Mesothelial cell of epicardium (in vitro differentiated cells): ENCODE measurements around the gene CST7. TPM values are rescaled to one million over a fixed set of nuclear protein-coding genes. Genes with fewer than 3 reads are reported as not detected.

ENCODE experiments used
- DNase-seq, 2 experiments: peaks; one replicate each; pipeline ENCODE4 v3.0.0; 2021; ENCODE audit warnings: low spot score in 2 of 2; ENCODE audit not compliant: unreplicated experiment in 2 of 2
- H3K27ac Mint-ChIP-seq: 2 replicates; pipeline ENCODE4 v1.8.0; 2021; ENCODE audit warnings: mixed read lengths
- H3K27me3 Mint-ChIP-seq: 2 replicates; pipeline ENCODE4 v1.8.0; 2021; ENCODE audit warnings: low read depth, mixed read lengths
- H3K36me3 Mint-ChIP-seq: 2 replicates; pipeline ENCODE4 v1.8.0; 2021; ENCODE audit warnings: mixed read lengths
- H3K4me1 Mint-ChIP-seq: 2 replicates; pipeline ENCODE4 v1.8.0; 2021; ENCODE audit warnings: mixed read lengths
- H3K4me3 Mint-ChIP-seq: 2 replicates; pipeline ENCODE4 v1.8.0; 2021; ENCODE audit warnings: mild to moderate bottlenecking, moderate library complexity, mixed read lengths
- H3K9me3 Mint-ChIP-seq: 2 replicates; pipeline ENCODE4 v1.8.0; 2021; ENCODE audit warnings: mixed read lengths
- total RNA-seq: library from RNA; stranded (reverse); gene quantifications from 3 replicates; pipeline ENCODE4 v1.2.1, GENCODE V29; 2021
- TF ChIP-seq, protein P1 (sequence below): fragments of 200-600 bp; sonication (generic); IDR thresholded peaks from one replicate; pipeline ENCODE4 v1.5.0; 2021; ENCODE audit warnings: antibody characterized with exemption; ENCODE audit not compliant: unreplicated experiment

The CST7 gene
- total RNA-seq, 1 donor from 2014 or later: not detected

DNA sequence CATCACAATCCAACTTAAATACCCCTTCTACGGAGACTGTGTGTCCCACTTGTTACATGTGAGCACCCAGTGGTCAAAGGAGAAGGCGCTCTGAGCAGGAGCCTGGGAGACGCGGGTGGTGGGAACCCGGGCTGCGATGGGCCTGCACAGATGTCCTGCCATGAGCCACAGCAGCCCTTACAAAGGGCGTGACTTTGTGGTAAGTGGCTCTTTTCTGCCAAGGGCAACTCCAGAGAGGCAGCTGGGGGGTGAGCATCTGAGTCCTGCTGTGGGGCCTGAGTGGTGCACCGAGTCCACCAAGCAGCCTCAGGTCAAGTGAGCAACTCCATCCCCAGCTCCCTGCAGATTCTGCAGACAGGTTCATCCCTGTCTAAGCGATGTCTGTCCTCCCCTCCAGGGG lies 33.6 kb upstream of the CST7 start:
- H3K4me3 Mint-ChIP-seq: no peak overlapping the region
- no peak overlapping the region for H3K27ac Mint-ChIP-seq
- DNase-seq: no peak
- H3K27me3 Mint-ChIP-seq: peaks cover 2% of the 10 kb centered on the region
- H3K36me3 Mint-ChIP-seq: no peaks in the 10 kb centered on the region
- peaks cover 19% of the 10 kb centered on the region for H3K4me1 Mint-ChIP-seq
- H3K9me3 Mint-ChIP-seq: no peaks in the 10 kb centered on the region
- TF ChIP-seq, protein P1, sequence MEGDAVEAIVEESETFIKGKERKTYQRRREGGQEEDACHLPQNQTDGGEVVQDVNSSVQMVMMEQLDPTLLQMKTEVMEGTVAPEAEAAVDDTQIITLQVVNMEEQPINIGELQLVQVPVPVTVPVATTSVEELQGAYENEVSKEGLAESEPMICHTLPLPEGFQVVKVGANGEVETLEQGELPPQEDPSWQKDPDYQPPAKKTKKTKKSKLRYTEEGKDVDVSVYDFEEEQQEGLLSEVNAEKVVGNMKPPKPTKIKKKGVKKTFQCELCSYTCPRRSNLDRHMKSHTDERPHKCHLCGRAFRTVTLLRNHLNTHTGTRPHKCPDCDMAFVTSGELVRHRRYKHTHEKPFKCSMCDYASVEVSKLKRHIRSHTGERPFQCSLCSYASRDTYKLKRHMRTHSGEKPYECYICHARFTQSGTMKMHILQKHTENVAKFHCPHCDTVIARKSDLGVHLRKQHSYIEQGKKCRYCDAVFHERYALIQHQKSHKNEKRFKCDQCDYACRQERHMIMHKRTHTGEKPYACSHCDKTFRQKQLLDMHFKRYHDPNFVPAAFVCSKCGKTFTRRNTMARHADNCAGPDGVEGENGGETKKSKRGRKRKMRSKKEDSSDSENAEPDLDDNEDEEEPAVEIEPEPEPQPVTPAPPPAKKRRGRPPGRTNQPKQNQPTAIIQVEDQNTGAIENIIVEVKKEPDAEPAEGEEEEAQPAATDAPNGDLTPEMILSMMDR: no peak

- Mint-ChIP-seq H3K4me3 (no peak overlapping the region), H3K27ac (no peak overlapping the region), H3K36me3 (no peaks in the 10 kb centered on the region), H3K27me3 (peaks cover 2% of the 10 kb centered on the region), H3K4me1 (peaks cover 19% of the 10 kb centered on the region), H3K9me3 (peaks cover under 1% of the 10 kb centered on the region)
- TF ChIP-seq, protein P1: no peak
- no peak for DNase-seq
Measured at GRCh38 chr20:24915892-24916291, 33.2 kb upstream of the CST7 start.

DNA sequence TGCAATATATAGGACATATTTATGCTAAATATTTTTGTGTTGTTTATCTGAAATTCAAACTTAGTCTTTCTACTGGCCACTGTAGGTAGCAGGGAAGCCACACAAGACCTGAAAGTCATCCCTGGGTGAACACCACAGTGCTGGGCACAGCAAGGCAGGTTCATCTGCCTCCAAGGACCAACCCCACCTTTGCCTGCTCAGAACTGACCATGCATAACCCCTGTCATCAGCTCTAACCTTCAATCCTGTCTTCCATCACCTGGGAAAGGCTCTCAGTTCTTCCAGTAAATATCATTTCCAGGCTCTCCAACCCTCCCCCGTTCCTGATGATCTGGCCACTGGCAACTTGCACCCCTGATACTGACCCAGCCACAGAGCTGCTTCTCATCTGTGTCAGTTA lies 32.7 kb upstream of the CST7 start:
- no peak overlapping the region for H3K4me3 Mint-ChIP-seq
- peaks cover 3% of the 10 kb centered on the region for H3K36me3 Mint-ChIP-seq
- H3K4me1 Mint-ChIP-seq: peaks cover 19% of the 10 kb centered on the region
- DNase-seq: no peak
- peaks cover 2% of the 10 kb centered on the region for H3K27me3 Mint-ChIP-seq
- H3K9me3 Mint-ChIP-seq: peaks cover 6% of the 10 kb centered on the region
- H3K27ac Mint-ChIP-seq: no peak overlapping the region
- TF ChIP-seq, protein P1: no peak

DNA sequence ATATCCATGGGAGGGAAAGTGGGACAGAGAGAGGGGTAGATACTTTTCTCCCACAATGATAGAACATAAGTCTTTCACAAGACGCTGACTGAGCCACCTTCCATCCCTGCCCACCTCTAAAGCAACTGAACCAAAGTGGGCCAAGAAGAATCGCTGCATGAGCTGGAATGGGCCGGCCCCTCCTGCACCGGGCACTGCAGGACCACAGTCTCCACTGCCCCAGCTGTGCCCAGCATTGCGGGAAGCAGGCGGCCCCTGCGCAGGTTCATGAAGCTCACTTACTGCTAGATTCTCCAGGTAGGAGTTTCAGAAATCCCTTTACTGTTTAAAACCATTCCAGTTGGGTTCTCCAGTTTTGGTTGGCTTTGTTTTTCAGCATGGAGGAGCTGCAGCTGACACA lies 32.0 kb upstream of the CST7 start:
- TF ChIP-seq, protein P1: no peak
- no peak for DNase-seq
- Mint-ChIP-seq H3K4me3 (no peak overlapping the region), H3K4me1 (peaks cover 19% of the 10 kb centered on the region), H3K27ac (no peak overlapping the region), H3K27me3 (peaks cover 2% of the 10 kb centered on the region), H3K36me3 (peaks cover 3% of the 10 kb centered on the region), H3K9me3 (peaks cover 7% of the 10 kb centered on the region)

DNA sequence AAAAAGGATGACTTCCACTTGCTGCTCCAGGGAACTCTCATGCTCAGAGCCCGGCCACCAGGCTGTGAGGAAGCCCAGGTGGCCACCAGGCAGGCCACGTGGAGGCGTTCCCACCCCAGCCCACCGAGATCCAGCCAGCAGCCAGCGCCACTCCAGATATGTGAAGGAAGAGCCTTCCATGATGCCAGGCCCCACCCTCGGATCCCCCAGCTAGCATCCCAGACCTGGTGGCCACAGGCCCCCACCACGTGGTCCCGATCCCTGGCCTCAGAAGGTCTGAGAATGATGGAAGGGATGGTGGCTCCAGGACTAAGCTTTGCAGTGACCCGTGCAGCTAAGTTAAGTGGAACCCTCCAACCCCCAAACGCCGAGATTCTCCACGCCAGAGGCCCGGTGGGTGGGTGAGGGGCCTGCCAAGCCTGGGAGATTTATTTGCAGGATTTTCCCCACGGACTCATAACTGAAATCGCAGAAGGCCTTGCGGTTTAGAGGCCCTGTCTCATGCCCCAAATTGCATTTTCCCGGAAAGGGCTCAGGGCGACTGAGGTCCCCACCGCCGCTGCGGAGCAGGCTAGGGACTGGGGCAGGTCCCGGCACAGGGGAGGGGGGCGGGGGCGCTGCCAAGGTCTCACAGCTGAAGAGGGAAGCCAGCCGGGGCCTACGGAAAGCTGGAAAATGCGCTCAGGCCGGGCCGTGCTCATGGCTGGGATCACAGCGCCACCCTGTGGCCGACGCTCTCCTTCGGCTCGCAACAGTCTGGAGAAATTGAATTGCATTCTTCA lies 31.1 kb upstream of the CST7 start:
- peaks cover 3% of the 10 kb centered on the region for H3K36me3 Mint-ChIP-seq
- H3K27ac Mint-ChIP-seq: no peak overlapping the region

More for the DNA sequence above, 31.1 kb upstream of the CST7 start:
- TF ChIP-seq, protein P1: peak; percentile 94
- Mint-ChIP-seq H3K9me3 (peaks cover 7% of the 10 kb centered on the region), H3K4me1 (peaks cover 19% of the 10 kb centered on the region), H3K4me3 (peak overlapping the region; percentile 51), H3K27me3 (no peaks in the 10 kb centered on the region)
- DNase-seq: peak; percentile 60 to 81
